ENCODE results near the gene ITGA2.

GRCh38 chr5:52999344-52999949 lies 10.3 kb downstream of the ITGA2 start:
- no peak for TF ChIP-seq POLR2AphosphoS5 (IDR thresholded peaks at IDR 0.05; ENCODE audit: low read depth, low read length)
- TF ChIP-seq TAF1 (IDR thresholded peaks at IDR 0.05; ENCODE audit: borderline replicate concordance, low read depth, low read length) = no peak
